HK-2 (cell line): ENCODE results near the gene TRMT1L.
"Not testable (repeated sequence)": the region's sequence is repeated elsewhere in the genome, so short reads cannot be mapped to it uniquely, and the experiment has no call there.

ENCODE experiments used
- DNase-seq: peaks from one replicate; pipeline ENCODE4 v3.0.0-alpha.2; 2018; ENCODE audit not compliant: unreplicated experiment

The TRMT1L gene, protein sequence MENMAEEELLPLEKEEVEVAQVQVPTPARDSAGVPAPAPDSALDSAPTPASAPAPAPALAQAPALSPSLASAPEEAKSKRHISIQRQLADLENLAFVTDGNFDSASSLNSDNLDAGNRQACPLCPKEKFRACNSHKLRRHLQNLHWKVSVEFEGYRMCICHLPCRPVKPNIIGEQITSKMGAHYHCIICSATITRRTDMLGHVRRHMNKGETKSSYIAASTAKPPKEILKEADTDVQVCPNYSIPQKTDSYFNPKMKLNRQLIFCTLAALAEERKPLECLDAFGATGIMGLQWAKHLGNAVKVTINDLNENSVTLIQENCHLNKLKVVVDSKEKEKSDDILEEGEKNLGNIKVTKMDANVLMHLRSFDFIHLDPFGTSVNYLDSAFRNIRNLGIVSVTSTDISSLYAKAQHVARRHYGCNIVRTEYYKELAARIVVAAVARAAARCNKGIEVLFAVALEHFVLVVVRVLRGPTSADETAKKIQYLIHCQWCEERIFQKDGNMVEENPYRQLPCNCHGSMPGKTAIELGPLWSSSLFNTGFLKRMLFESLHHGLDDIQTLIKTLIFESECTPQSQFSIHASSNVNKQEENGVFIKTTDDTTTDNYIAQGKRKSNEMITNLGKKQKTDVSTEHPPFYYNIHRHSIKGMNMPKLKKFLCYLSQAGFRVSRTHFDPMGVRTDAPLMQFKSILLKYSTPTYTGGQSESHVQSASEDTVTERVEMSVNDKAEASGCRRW

DNA sequence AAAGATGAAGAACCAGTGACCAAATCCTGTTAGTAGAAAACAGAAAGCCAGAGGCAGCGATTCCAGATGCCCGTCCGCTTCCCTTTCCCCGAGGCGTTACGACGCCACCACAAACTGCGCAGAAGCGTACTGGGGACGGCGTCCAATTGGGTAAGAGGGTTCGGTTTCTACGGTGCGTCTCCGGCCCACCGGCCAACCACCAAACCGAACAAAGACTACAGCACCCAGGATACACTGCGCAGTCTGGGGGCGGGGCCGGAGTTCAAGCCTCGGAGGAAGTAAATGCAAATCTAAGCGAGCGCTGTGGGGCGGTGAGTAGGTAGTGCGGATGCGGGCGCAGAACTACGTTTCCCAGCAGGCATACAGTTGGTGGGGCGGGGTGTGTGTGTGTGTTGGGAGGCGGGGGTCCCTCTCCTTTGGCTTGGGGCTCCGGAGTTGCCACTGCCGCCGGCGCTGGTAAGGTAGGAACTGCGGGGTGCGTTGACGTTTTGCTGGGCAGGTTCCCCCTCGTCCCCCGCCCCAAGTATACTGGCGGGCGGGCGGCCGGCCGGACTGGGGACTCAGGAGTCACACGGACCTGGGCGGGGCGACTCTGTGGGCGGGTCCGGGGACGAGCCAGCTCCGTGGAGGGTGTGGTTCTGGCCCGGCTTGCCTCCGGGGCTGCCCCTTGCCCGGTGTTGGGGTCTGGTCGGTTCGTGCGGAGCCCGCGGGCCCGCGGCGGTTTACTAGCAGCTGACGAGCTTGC, at the start of gene TRMT1L, which contains the start of gene SWT1:
TRMT1L (minus strand) TSS at position 100 of the 745 bp plus-strand sequence. CDS start 241 bp downstream, outside the sequence.
SWT1 (plus strand) TSS at position 314 of the 745 bp plus-strand sequence. CDS start 3,675 bp downstream, outside the sequence.
- peak; percentile 99 for DNase-seq

DNA sequence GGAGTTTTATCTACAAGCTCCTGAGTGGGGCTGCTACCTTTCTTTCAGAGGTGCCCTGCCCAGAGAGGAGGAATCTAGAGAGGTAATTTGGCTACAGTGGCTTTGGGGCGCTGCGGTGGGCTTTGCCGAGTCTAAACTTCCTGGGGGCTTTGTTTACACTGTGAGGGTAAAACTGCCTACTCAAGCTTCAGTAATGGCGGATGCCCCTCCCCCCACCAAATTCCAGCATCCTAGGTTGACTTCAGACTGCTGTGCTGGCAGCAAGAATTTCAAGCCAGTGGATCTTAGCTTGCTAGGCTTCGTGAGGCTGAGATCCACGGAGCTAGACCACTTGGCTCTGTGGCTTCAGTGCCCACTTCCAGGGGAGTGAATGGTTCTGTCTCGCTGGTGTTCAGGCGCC, 44.1 kb upstream of the TRMT1L start:
- DNase-seq = no peak

DNA sequence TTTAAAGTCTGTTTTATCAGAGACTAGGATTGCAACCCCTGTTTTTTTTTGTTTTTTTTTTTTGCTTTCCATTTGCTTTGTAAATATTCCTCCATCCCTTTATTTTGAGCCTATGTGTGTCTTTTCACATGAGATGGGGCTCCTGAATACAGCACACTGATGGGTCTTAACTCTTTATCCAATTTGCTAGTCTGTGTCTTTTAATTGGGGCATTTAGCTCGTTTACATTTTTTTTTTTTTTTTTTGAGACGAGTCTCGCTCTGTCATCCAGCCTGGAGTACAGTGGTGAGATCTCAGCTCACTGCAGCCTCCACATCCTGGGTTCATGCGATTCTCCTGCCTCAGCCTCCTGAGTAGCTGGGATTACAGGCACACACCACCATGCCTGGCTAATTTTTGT, 42.0 kb upstream of the TRMT1L start:
- DNase-seq = not testable (repeated sequence)

DNA sequence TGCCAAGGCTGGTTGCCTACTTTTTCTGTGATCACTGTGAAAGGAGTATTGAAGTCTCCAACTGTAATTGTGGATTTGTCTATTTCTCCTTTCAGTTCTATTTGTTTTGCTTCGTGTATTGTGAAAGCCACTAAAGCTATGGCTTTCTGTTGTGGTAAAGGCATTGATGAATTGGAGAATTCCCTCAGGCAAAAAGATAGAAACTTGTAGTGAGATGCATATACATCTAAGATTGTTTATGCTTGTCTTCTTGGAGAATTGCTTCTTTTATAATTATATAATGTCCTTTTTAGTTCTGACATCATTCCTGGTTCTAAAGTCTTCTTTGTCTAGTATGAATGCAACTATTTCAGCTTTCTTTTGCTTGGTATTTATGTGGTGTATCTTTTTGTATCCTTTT, 37.0 kb upstream of the TRMT1L start:
- DNase-seq = no peak

DNA sequence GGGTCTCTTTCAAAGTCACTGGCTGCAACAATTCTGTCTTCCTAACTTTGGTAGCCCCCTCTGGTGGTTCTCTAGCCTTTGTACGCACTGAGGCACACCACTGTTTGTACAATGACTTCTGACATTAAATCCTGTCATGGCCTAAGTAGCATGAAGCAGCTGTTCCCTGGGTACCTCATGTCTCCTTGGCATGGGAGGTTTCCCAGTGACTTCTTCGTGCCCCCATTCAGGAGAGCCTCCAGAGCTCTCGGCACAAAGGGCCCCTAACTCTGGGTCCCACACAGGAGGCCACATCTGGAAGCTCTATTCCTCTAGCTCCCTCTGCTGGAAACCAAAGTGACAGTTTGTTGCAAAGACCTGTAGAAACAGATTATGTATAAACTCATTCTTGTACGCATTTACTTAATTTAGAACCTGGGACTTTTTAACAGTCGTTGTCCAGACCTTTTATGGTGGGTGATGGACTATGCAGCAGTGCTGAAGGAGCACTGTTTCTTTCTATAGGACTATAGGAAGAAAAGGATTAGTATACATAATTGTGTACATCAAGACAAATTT, 13.6 kb upstream of the TRMT1L start:
- peak; percentile 54 for DNase-seq

DNA sequence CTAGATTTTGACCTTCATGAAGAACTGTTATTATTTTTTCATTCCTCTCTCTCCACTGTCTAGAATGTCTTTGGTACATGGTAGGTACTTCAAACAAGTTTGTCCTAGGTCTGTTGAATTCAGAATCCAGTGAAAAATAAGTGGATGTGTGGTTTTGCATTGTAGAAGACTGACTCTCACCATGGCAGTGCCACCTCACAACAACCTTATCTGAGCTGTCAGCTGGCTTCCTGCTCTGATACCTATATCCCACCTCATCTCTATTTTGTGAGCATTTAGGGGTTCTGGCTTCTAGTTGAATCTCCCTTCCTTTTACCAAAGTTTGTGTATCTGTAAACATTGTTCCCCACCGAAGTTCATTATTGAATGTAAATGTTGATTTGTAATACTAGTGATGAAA, 9.4 kb upstream of the TRMT1L start:
- no peak for DNase-seq

DNA sequence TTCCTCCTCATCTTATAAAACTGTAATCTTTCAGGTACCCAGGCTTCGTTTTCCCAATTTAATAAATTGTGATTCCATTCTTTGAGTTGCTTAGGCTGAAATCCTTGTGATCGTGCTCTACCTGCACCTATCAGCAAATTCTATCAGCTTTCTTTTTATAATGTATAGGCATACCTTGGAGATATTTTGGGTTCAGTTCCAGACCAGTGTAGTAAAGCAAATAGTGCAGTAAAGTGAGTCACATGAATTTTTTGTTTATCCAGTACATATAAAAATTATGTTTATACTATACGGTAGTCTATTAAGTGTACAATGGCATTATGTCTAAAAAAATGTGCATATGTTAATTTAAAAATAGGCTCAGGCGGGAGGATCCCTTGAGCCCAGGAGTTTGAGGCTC, 5.7 kb upstream of the TRMT1L start:
- DNase-seq = no peak

DNA sequence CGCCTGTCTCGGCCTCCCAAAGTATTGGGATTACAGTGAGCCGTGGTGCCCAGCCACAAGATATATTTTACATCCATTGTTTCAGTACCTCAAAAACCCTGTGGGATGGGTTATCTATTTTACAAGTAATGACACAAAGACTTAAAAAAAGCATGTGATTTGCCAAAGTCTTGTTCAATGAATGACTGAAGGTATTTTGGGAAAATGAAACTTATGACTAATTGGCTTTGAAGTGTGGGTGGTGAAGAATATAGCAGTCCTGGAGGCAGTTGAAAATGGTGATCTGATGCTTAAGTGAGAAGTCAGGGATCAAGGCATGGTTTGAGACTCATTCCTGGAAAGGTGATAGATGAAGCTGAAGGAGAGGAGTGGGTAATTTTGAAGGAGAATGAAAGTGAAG, 3.2 kb upstream of the TRMT1L start:
- no peak for DNase-seq

DNA sequence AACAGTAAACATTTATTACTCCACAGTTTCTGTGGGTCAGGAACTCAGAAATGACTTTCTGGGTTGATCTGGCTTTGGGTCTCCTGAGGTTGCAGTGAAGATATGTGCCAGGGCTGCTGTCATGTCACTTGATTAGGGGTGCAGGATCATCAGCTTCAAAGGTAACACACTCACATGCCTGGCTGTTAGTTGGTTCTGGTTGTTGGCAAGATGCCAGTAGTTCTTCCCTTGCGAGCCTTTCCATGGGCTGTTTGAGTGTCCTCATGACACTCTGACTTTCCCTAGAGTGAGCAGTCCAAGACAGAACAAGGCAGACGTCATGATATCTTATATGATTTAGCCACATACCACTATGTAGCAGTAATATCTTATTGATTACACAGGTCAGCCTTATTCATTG, 2.0 kb upstream of the TRMT1L start:
- DNase-seq = no peak

DNA sequence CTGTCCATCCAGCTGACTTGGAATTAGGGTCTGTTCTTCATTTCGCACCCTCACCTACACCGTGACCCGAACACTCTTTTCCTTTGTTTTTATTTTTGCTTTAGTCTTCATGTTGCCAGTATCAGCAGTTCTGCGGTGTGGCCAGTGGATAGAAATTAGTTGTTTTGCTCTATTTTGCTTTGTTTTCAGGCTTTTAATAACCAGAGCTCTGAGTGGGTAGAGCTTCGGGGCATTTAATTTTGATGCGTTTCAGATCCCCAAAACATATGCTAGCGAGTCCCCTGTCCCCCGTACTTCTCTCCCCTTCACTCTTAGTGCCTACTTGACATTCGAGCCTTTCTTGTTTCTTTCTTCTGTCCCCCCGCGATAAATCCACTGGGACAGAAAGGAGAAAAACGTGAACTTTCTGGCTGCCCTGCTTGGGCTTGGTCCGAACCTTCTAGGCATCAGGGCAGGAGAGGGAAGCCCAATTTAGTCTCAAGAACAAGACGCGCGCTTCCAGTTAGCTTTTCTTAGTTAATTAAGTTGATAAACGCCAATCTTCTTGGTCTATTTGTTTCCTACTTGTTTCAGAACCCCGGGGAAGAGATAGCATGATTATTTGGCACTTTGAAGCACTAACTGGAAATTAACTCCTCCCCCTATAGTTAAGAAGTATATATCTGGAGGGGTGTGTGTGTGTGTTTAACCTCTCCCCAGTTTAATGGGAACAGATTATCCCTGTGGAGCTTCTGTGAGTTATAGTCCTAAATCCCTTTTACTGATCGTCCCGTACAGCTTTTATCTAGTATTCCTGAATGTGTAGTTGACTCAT, 1.1 kb upstream of the TRMT1L start:
- no peak for DNase-seq

DNA sequence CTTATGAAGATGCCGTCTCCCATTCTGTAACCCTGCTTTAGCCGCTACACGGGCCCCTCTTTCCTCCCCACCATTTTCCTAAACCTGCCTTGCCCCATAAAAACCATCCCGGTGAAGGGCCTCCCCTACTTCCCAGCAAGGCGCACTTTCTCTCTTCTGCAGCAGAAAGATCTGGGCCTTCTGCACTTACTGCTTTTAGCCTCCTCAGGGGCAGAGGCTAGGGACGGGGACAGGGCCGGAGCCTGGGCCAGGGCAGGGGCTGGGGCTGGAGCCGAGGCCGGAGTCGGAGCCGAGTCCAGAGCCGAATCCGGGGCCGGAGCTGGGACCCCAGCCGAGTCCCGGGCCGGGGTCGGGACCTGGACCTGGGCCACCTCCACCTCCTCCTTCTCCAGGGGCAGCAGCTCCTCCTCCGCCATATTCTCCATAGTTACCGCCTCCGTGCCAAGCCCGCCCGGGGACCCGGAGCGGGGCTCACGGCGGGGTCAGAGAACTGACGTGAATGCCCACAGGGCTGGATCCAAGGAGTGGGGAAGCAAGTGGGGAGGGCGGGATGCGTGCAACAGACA, 382 bp downstream of the TRMT1L start:
- DNase-seq = no peak

DNA sequence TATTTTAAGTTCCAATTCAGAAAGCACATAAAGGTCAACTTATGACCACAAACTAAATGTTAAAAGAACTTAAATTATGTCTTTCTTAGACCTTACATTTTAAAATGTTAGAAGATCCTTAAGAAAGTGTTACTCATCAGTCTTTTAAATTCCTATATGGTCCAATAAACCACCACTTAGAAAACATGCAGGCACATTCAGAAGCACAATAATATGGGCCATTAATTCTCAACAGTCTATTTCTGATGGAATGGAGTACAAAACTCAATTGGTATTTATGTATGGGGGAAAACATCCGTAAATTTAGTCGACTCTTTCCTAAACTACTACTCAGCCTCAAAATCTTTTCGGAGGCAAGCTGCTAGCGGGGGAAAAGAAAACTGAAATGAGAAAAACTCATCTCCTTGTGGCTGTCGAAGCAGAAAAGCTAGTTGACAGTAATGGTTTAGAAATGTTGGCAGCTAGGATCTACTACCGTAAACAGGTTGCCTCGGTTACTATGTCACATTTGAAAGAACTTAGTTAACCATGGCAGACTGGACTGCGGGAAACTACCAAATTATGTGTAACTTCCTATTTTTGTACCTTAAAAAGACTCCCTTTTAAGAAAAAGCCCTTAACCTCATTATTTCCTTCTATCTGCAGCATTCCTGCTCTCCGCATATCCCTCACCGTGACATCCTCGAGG, 1.0 kb downstream of the TRMT1L start:
- DNase-seq = peak; percentile 4

DNA sequence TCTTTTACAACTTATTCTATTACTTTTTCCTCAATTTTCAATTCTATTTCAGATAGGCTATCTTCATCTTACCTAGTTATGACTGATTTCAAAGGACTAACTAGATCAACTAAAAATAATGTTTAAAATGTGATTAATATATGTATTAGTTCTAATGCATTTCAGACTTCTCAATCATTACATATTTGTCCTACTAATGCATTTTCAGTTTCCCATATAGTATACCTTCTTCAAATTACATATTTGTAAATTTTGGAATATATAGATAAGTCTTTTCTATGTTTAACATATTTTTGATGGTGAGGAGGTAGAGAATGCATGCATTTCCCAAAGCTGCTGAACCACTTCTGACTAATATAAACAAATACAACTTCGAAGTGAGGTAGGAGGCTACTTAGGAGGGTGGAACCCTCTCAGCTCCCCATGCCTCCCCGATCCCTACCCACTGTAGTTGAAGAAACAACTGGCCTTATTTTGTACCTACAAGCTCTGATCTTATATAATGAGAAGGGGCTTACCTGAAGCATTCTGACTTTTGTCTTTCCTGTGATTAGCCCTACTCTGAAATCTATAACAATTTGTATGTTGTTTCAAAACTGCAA, 1.7 kb downstream of the TRMT1L start:
- no peak for DNase-seq

DNA sequence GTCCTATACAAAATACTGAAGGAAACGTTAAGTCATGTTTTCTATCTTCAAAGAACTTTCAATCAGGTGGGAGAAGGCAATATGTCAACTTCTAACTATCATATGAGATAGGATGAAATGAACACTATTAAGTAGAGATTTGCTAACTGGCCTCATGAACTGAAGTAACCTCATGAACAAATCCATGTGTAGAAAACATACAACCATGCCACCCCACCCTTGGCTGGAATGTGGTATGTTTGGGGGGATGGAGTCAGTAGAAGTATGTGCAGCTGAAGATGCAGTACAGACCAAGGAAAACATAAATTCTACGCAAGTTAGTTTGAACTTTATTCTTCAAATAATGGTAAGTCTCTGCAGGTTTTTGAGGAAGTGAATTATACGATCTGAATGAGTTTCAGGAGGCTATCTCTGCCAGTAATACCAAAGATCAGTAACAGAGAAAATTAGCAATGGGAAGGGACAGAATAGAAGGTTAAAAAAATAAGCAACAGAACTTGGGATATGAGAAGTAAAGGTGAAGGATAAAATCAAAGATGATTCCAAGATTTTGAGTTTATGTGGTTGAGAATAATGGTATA, 4.5 kb downstream of the TRMT1L start:
- DNase-seq = no peak

DNA sequence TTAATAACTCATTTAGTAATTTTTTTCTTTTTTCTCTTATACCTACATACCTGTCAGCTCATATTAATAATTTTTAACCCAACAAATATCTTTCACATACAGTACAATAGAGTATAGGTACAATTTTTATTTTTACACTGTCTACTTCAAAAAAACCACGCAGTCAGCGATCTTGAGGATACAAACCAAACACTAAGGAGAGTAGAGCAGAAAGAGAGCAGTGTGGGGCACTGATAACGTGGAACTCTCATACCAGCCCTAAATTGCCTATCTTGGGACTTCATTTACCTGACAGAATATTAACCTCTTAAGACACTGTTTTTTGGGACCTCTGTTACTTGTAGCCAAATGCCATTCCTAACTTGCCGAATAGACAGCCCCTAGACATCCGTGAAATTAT, 5.5 kb downstream of the TRMT1L start:
- DNase-seq = no peak

DNA sequence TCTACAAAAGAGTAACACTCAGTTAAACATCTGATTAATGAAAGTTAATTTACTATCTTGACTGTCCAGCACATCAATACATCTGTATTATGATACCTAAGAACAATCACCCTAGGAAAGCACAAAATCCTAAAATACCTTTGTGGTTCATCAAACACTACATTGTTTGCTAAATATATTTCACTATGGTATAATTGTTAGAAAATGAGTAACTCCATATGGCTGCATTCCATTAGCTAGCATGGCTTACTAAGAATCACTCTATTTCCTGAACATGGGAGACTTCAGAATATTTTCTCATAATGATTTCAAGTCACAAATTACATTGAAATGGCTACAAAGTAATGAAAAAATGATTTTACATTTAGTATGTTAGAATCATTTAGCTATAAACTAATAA, 12.5 kb downstream of the TRMT1L start:
- DNase-seq = no peak

DNA sequence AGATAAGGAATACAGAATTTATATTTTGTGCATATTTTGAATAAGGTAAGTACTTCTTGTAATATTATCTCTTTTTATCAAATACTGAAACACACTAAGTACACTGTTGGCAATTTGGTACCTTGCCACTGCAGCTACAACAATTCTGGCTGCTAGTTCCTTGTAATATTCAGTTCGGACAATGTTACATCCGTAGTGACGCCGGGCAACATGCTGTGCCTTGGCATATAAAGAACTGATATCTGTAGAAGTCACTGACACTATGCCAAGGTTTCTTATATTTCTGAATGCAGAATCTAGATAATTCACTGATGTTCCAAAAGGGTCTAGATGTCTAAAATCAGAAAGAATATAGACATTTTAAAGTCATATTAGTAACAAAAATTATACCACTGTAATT, 17.5 kb downstream of the TRMT1L start:
- DNase-seq = no peak

DNA sequence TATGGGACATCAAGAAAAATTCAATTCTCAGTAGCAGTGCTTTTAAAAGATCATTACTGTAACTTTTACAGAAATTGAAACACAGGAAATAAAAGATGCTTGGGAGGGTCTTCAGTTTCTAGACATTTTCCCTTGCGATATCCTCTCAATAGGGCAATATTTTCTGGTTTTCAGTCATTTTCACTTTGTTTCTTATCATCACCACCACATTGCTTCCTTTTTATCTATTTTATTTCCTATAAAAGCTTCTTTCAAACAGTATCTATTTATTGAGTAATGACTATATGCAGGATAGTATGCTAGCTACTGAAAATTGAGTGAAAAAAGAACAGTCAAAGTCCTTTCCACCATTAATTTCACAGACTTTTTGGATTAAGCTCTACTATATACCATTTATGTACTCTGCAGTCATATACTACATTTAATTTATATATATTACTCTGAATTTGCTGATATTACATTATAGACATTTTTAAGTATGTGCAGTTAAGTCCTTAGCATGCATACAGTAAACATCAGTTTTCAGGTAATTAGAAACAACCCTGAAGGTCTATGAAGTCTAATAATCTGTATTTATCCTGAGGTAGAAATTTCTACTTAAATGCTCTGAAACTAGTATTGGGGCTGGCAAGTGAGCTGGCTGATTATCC, 18.7 kb downstream of the TRMT1L start:
- no peak for DNase-seq

DNA sequence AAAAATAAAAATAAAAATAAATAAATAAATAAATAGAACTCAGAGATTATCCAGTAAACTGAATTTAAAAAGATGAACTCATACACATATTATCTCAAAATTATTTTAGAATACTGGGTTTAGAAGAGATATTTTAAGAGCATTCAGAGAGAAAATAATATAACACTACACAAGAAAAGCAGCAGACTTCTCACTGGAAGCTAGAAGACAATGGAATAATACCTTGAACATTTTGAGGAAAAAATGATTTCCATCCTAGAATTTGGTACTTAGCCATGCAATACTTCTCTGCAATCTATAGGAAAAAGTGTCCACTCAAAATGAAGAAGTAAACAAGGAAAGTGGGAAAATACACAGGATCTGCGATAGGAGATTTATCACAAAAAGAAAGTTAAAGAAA, 24.2 kb downstream of the TRMT1L start:
- no peak for DNase-seq
